ENCODE data around the gene TMED3. TPM values are rescaled to one million over a fixed set of nuclear protein-coding genes. Genes with fewer than 3 reads are reported as not detected.
A peak's percentile ranks its signal among the peaks of the same experiment; 100 is the strongest.

Gene TMED3
- total and polyA plus RNA-seq, 9 of the 15 experiments (the other 6 are each of a cell fraction or from before 2014, with no cell fraction given), result 6.1 to 89.6 (median 51.4) TPM

GRCh38 chr15:79310985-79311900 is at the start of gene TMED3 (continued):
- TF ChIP-seq MGA (IDR thresholded peaks at IDR 0.05) (peak; percentile 59), CHCHD3 (CRISPR knock-in tag; IDR thresholded peaks at IDR 0.05) (no peak), NR2C1 (IDR thresholded peaks at IDR 0.05) (no peak), NR2C1 (tag; IDR thresholded peaks at IDR 0.05) (no peak), ZSCAN29 (IDR thresholded peaks at IDR 0.05) (no peak), ZNF184 (CRISPR knock-in tag; IDR thresholded peaks at IDR 0.05) (no peak), SOX6 (IDR thresholded peaks at IDR 0.05) (no peak), NEUROD1 (IDR thresholded peaks at IDR 0.05; ENCODE audit: borderline replicate concordance, low read depth, low read length, partially characterized antibody) (peak; percentile 23), ZNF785 (CRISPR knock-in tag; IDR thresholded peaks at IDR 0.05) (no peak)
- TF ChIP-seq, protein P1, sequence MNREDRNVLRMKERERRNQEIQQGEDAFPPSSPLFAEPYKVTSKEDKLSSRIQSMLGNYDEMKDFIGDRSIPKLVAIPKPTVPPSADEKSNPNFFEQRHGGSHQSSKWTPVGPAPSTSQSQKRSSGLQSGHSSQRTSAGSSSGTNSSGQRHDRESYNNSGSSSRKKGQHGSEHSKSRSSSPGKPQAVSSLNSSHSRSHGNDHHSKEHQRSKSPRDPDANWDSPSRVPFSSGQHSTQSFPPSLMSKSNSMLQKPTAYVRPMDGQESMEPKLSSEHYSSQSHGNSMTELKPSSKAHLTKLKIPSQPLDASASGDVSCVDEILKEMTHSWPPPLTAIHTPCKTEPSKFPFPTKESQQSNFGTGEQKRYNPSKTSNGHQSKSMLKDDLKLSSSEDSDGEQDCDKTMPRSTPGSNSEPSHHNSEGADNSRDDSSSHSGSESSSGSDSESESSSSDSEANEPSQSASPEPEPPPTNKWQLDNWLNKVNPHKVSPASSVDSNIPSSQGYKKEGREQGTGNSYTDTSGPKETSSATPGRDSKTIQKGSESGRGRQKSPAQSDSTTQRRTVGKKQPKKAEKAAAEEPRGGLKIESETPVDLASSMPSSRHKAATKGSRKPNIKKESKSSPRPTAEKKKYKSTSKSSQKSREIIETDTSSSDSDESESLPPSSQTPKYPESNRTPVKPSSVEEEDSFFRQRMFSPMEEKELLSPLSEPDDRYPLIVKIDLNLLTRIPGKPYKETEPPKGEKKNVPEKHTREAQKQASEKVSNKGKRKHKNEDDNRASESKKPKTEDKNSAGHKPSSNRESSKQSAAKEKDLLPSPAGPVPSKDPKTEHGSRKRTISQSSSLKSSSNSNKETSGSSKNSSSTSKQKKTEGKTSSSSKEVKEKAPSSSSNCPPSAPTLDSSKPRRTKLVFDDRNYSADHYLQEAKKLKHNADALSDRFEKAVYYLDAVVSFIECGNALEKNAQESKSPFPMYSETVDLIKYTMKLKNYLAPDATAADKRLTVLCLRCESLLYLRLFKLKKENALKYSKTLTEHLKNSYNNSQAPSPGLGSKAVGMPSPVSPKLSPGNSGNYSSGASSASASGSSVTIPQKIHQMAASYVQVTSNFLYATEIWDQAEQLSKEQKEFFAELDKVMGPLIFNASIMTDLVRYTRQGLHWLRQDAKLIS (CRISPR knock-in tag; IDR thresholded peaks at IDR 0.05), result no peak
- TF ChIP-seq, protein P2, sequence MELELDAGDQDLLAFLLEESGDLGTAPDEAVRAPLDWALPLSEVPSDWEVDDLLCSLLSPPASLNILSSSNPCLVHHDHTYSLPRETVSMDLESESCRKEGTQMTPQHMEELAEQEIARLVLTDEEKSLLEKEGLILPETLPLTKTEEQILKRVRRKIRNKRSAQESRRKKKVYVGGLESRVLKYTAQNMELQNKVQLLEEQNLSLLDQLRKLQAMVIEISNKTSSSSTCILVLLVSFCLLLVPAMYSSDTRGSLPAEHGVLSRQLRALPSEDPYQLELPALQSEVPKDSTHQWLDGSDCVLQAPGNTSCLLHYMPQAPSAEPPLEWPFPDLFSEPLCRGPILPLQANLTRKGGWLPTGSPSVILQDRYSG (tag; conservative IDR thresholded peaks at IDR 0.05; ENCODE audit: low read depth), result no peak
